ENCODE data around the gene KRTAP9-6. TPM values are rescaled to one million over a fixed set of nuclear protein-coding genes. Genes with fewer than 3 reads are reported as not detected.
"Not testable (repeated sequence)": the region's sequence is repeated elsewhere in the genome, so short reads cannot be mapped to it uniquely, and the experiment has no call there.

KRTAP9-6 gene
- total RNA-seq, 1 donor from 2014 or later, result not detected

DNA sequence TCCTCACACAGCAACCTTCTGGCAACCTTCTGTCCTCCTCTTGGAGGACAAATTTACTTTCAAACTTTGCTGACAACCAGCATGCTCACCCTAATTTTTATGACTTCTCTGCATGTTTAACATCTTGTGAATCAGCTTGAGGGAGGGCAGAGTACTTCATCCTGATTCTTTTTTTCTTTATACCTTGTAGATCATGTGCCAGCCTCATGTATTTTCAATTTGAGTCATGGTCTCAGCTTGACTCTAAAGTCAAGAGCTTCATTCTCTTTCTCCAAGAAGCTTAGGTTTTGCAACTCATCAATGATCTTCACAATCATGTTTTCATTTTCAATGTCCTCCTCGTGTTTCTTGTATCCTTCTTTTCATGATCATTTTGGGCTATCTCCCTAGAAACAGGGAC lies 6.7 kb downstream of the KRTAP9-6 start:
- Histone ChIP-seq H3K36me3 (ENCODE audit: insufficient read depth, low read length) (no peaks in the 10 kb centered on the region), H2AFZ (ENCODE audit: low read depth, low read length) (no peak overlapping the region), H4K20me1 (ENCODE audit: insufficient read depth, low read length) (no peaks in the 10 kb centered on the region), H3K4me2 (ENCODE audit: low read length) (no peak overlapping the region), H3K9me3 (ENCODE audit: insufficient read depth, low read depth, low read length) (no peaks in the 10 kb centered on the region), H3K27ac (ENCODE audit: low read depth, low read length) (no peak overlapping the region), H3K4me1 (ENCODE audit: insufficient read depth, low read length) (no peaks in the 10 kb centered on the region), H3K27me3 (ENCODE audit: insufficient read depth, low read length) (no peaks in the 10 kb centered on the region), H3K9ac (ENCODE audit: low read length) (no peak overlapping the region), H3K79me2 (ENCODE audit: insufficient read depth, low read length) (no peaks in the 10 kb centered on the region), H3K4me3 (ENCODE audit: insufficient read depth, low read depth, low read length) (no peak overlapping the region)
- no peaks in the 10 kb centered on the region for H3K36me3 Mint-ChIP-seq (ENCODE audit: low read depth, unreplicated experiment)
- no peaks in the 10 kb centered on the region for H3K4me1 Mint-ChIP-seq (ENCODE audit: low read depth, unreplicated experiment)
- H3K27me3 Mint-ChIP-seq (ENCODE audit: low read depth, unreplicated experiment), result peaks cover 7% of the 10 kb centered on the region
- no peak overlapping the region for H3K4me3 Mint-ChIP-seq (ENCODE audit: unreplicated experiment)
- H3K27ac Mint-ChIP-seq (ENCODE audit: unreplicated experiment), result no peak overlapping the region
- H3K9me3 Mint-ChIP-seq (ENCODE audit: unreplicated experiment), result peaks cover 2% of the 10 kb centered on the region
- TF ChIP-seq EZH2 (IDR thresholded peaks at IDR 0.05; ENCODE audit: insufficient read depth, low read length), result no peak
- TF ChIP-seq, protein P1, sequence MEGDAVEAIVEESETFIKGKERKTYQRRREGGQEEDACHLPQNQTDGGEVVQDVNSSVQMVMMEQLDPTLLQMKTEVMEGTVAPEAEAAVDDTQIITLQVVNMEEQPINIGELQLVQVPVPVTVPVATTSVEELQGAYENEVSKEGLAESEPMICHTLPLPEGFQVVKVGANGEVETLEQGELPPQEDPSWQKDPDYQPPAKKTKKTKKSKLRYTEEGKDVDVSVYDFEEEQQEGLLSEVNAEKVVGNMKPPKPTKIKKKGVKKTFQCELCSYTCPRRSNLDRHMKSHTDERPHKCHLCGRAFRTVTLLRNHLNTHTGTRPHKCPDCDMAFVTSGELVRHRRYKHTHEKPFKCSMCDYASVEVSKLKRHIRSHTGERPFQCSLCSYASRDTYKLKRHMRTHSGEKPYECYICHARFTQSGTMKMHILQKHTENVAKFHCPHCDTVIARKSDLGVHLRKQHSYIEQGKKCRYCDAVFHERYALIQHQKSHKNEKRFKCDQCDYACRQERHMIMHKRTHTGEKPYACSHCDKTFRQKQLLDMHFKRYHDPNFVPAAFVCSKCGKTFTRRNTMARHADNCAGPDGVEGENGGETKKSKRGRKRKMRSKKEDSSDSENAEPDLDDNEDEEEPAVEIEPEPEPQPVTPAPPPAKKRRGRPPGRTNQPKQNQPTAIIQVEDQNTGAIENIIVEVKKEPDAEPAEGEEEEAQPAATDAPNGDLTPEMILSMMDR (IDR thresholded peaks at IDR 0.05; ENCODE audit: insufficient read depth, low read depth, low read length), result no peak
- DNase-seq (ENCODE audit: low read depth) (no peak), FAIRE-seq (no peak)

DNA sequence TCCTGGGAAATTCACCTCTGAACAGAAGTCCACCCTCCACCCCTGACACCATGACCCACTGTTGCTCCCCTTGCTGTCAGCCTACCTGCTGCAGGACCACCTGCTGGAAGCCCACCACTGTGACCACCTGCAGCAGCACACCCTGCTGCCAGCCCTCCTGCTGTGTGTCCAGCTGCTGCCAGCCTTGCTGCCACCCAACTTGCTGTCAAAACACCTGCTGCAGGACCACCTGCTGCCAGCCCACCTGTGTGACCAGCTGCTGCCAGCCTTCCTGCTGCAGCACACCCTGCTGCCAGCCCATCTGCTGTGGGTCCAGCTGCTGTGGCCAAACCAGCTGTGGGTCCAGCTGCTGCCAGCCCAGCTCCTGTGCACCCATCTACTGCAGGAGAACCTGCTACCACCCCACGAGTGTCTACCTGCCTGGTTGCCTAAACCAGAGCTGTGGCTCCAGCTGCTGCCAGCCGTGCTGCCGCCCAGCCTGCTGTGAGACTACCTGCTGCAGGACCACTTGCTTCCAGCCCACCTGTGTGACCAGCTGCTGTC lies 10.5 kb downstream of the KRTAP9-6 start, which contains the start of gene KRTAP9-7:
KRTAP9-7 (plus strand) TSS at position 51 of the 543 bp plus-strand sequence; CDS start at position 51, 0 bp downstream.
- H3K4me3 Mint-ChIP-seq (ENCODE audit: unreplicated experiment); H3K27ac Mint-ChIP-seq (ENCODE audit: unreplicated experiment); FAIRE-seq; H3K27ac ChIP-seq (ENCODE audit: low read depth, low read length); H3K27me3 ChIP-seq (ENCODE audit: insufficient read depth, low read length); H3K36me3 Mint-ChIP-seq (ENCODE audit: low read depth, unreplicated experiment); H2AFZ ChIP-seq (ENCODE audit: low read depth, low read length); H3K4me1 Mint-ChIP-seq (ENCODE audit: low read depth, unreplicated experiment); H4K20me1 ChIP-seq (ENCODE audit: insufficient read depth, low read length); H3K36me3 ChIP-seq (ENCODE audit: insufficient read depth, low read length); H3K79me2 ChIP-seq (ENCODE audit: insufficient read depth, low read length); H3K9ac ChIP-seq (ENCODE audit: low read length); H3K4me1 ChIP-seq (ENCODE audit: insufficient read depth, low read length); H3K4me2 ChIP-seq (ENCODE audit: low read length); H3K4me3 ChIP-seq (ENCODE audit: insufficient read depth, low read depth, low read length); H3K27me3 Mint-ChIP-seq (ENCODE audit: low read depth, unreplicated experiment); H3K9me3 Mint-ChIP-seq (ENCODE audit: unreplicated experiment); DNase-seq (ENCODE audit: low read depth); H3K9me3 ChIP-seq (ENCODE audit: insufficient read depth, low read depth, low read length): not testable (repeated sequence)

DNA sequence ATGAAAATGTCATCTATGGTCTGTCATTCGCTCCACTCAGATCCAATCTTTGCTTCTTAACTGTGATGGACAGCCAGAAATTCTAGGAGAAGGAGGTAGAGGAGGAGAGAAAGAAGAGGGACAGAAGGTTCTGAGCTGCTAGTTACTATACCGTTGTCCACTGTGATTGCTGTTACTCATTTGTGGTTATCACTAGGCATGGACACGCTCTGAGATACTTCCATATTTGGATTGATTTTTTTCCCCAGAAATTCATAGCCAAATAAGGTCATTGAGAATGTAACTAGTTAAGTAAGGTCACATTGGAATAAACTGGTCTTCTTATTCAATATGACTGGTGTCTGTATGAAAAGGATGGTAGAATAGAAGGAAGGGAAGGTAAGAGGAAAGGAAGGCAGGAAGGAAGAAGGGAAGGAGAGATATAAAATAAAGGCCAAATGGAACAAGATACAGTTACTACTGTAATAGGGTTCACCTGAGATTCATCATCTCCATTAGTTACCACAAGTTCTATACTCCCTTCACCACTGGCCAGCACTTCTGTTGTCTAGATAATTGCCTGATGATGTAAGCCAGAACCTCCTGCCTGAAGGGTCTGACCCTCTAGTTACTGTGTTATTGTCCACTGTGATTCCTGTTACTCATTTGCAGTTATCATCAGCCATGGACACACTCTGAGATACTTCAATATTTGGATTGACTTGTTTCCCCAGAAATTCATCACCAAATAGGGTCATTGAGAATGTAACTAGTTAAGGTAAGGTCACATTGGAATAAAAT lies 13.2 kb downstream of the KRTAP9-6 start:
- Mint-ChIP-seq H3K36me3 (ENCODE audit: low read depth, unreplicated experiment) (no peaks in the 10 kb centered on the region), H3K4me3 (ENCODE audit: unreplicated experiment) (no peak overlapping the region), H3K27me3 (ENCODE audit: low read depth, unreplicated experiment) (peaks cover 7% of the 10 kb centered on the region), H3K27ac (ENCODE audit: unreplicated experiment) (no peak overlapping the region), H3K9me3 (ENCODE audit: unreplicated experiment) (peaks cover 2% of the 10 kb centered on the region), H3K4me1 (ENCODE audit: low read depth, unreplicated experiment) (peaks cover 3% of the 10 kb centered on the region)
- no peak for DNase-seq (ENCODE audit: low read depth)
- no peak overlapping the region for H3K9ac ChIP-seq (ENCODE audit: low read length)
- no peak overlapping the region for H3K4me2 ChIP-seq (ENCODE audit: low read length)
- H3K36me3 ChIP-seq (ENCODE audit: insufficient read depth, low read length), result no peaks in the 10 kb centered on the region
- H2AFZ ChIP-seq (ENCODE audit: low read depth, low read length), result no peak overlapping the region
- H3K79me2 ChIP-seq (ENCODE audit: insufficient read depth, low read length), result no peaks in the 10 kb centered on the region
- H3K4me3 ChIP-seq (ENCODE audit: insufficient read depth, low read depth, low read length), result no peak overlapping the region
- H3K4me1 ChIP-seq (ENCODE audit: insufficient read depth, low read length), result no peaks in the 10 kb centered on the region
- H3K27me3 ChIP-seq (ENCODE audit: insufficient read depth, low read length), result no peaks in the 10 kb centered on the region
- H4K20me1 ChIP-seq (ENCODE audit: insufficient read depth, low read length), result no peaks in the 10 kb centered on the region
- no peak for FAIRE-seq
- H3K9me3 ChIP-seq (ENCODE audit: insufficient read depth, low read depth, low read length), result no peaks in the 10 kb centered on the region
- no peak for TF ChIP-seq EZH2 (IDR thresholded peaks at IDR 0.05; ENCODE audit: insufficient read depth, low read length)
- TF ChIP-seq, protein P1 (IDR thresholded peaks at IDR 0.05; ENCODE audit: insufficient read depth, low read depth, low read length), result no peak
- H3K27ac ChIP-seq (ENCODE audit: low read depth, low read length), result no peak overlapping the region

All from astrocyte (in vitro differentiated cells and primary cell).